Measurements from ENCODE around the gene FOS.

FOS gene

DNA sequence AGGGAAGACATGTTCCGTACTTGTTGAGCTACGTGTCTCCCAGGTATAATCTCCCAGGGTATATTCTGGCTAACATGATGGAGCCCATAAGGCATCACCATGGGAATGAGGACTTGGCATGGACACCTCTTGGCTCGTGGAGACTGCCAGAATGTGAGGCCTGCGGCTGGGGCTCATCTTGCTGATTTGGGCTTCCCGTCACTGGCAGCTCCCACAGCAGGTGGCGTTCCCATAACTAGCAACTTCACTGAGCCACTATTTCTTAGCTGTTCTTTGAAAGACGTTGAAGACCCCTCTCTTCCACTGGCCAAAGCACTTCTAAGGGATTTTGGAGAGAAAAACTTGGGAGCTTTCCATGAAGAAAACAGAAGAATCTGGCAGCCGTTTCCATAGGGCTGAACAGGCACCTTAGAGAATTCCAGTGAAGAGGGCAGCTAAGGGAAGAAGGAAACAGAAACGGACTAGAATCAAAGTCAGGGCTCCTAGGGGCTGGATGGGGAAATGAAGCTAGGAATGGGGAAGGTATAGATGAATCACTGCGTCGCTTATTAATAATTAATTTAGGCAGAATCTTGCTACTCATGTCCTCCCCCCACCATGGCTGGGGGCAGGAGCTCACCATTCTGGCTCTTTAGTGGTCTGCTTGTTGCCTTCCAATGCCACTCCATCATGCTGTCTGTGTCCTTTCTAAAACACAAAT lies 39.7 kb upstream of the FOS start:
- no peaks in the 10 kb centered on the region for H3K27me3 ChIP-seq (replicated peaks; ENCODE audit: control insufficient read depth, insufficient read depth, low read length)
- no peak for DNase-seq (ENCODE audit: low read depth)

DNA sequence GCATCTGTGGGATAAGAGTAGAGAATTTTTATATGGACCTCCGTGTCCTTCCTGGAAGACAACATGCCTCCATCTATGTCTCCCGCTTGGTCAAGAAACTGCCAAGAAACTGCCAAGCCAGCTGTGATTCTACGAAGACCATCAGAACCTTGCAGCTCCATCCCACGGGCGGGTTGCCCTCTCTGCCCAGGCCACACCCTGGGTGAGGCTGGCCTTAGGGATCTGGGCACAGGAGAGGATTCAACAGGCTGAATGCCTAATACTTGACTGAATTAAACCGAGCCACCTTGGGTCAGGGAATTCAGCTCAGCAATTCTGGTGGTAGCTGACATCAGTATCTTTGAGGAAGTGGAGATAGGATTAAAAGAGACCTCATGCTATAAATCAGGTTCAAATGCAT lies 37.8 kb upstream of the FOS start:
- H3K9ac ChIP-seq (ENCODE audit: low read length), result no peak overlapping the region

More for the DNA sequence above, 39.7 kb upstream of the FOS start:
- no peaks in the 10 kb centered on the region for H3K9me3 ChIP-seq (ENCODE audit: control insufficient read depth, low read length)
- no peak overlapping the region for H3K4me3 ChIP-seq (ENCODE audit: low read length)
- H3K4me1 ChIP-seq (ENCODE audit: control insufficient read depth, insufficient read depth, low read length), result peaks cover 5% of the 10 kb centered on the region
- H3K9ac ChIP-seq (ENCODE audit: low read length), result no peak overlapping the region
- H3K36me3 ChIP-seq (ENCODE audit: control insufficient read depth, insufficient read depth, low read length, severe bottlenecking), result no peaks in the 10 kb centered on the region

GRCh38 chr14:75242546-75243273 lies 35.9 kb upstream of the FOS start:
- Histone ChIP-seq H3K4me3 (ENCODE audit: low read length) (peak overlapping the region; percentile 23), H3K9me3 (ENCODE audit: control insufficient read depth, low read length) (no peaks in the 10 kb centered on the region), H3K4me1 (ENCODE audit: control insufficient read depth, insufficient read depth, low read length) (peaks cover 5% of the 10 kb centered on the region), H3K9ac (ENCODE audit: low read length) (no peak overlapping the region), H3K36me3 (ENCODE audit: control insufficient read depth, insufficient read depth, low read length, severe bottlenecking) (no peaks in the 10 kb centered on the region), H3K27me3 (replicated peaks; ENCODE audit: control insufficient read depth, insufficient read depth, low read length) (no peaks in the 10 kb centered on the region)
- peak; percentile 92 for DNase-seq (ENCODE audit: low read depth)

More for the DNA sequence above, 37.8 kb upstream of the FOS start:
- no peak overlapping the region for H3K4me3 ChIP-seq (ENCODE audit: low read length)
- no peaks in the 10 kb centered on the region for H3K36me3 ChIP-seq (ENCODE audit: control insufficient read depth, insufficient read depth, low read length, severe bottlenecking)
- no peaks in the 10 kb centered on the region for H3K27me3 ChIP-seq (replicated peaks; ENCODE audit: control insufficient read depth, insufficient read depth, low read length)
- DNase-seq (ENCODE audit: low read depth), result no peak
- H3K9me3 ChIP-seq (ENCODE audit: control insufficient read depth, low read length), result no peaks in the 10 kb centered on the region
- peaks cover 5% of the 10 kb centered on the region for H3K4me1 ChIP-seq (ENCODE audit: control insufficient read depth, insufficient read depth, low read length)

DNA sequence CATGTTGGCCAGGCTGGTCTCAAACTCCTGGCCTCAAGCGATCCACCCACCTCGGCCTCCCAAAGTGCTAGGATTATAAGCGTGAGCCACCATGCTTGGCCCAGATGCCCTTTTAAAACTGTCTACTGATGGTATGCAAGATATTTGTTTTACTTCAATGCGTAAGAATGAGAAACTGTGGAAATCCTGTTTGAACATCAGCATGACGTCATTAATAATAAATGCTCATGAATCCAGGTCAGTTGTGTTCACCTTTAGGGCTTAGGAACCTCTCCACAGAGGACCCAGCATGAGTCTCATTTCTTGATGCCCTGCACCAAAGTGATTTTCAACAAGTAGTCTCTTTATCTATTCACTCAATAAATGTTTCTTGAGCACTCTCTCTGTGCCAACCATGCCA lies 34.5 kb upstream of the FOS start:
- Histone ChIP-seq H3K9ac (ENCODE audit: low read length) (no peak overlapping the region), H3K36me3 (ENCODE audit: control insufficient read depth, insufficient read depth, low read length, severe bottlenecking) (no peaks in the 10 kb centered on the region), H3K4me3 (ENCODE audit: low read length) (no peak overlapping the region), H3K4me1 (ENCODE audit: control insufficient read depth, insufficient read depth, low read length) (peaks cover 5% of the 10 kb centered on the region), H3K9me3 (ENCODE audit: control insufficient read depth, low read length) (no peaks in the 10 kb centered on the region), H3K27me3 (replicated peaks; ENCODE audit: control insufficient read depth, insufficient read depth, low read length) (no peaks in the 10 kb centered on the region)
- DNase-seq (ENCODE audit: low read depth), result no peak

DNA sequence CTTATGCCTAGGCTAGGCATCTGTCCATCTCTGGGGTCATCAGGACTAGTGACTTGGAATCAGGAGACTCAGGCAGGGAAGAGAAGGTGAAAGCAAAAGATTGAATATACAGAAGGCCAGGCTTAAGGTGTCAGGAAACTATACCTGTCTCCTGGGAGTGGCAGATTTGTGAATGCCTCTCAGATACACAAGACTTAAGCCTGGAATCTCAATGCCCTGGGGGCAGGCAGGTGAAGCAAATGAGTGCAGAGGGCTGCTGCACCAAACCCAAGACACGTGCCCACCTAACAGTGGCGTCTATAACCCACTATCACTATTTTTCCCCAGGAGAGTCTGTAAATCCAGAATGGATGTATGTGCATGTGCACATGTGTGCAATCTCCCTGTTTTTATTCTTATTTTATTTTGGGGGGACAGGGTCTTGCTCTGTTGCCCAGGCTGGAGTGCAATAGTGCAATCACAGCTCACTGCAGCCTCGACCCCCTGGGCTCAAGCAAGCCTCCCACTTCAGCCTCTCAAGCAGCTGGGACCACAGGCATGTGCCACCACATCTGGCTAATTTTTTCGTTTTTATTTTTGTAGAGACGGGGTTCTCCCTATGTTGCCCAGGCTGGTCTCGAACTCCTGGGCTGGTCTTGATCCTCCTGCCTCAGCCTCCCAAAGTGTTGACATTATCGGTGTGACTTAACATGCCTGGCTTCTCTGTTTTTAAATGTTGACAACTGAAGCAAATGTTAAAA lies 31.9 kb upstream of the FOS start:
- H3K9me3 ChIP-seq (ENCODE audit: control insufficient read depth, low read length), result no peaks in the 10 kb centered on the region
- H3K36me3 ChIP-seq (ENCODE audit: control insufficient read depth, insufficient read depth, low read length, severe bottlenecking), result no peaks in the 10 kb centered on the region
- no peak overlapping the region for H3K9ac ChIP-seq (ENCODE audit: low read length)
- no peak overlapping the region for H3K4me3 ChIP-seq (ENCODE audit: low read length)
- H3K27me3 ChIP-seq (replicated peaks; ENCODE audit: control insufficient read depth, insufficient read depth, low read length), result no peaks in the 10 kb centered on the region
- DNase-seq (ENCODE audit: low read depth), result no peak
- H3K4me1 ChIP-seq (ENCODE audit: control insufficient read depth, insufficient read depth, low read length), result peaks cover 5% of the 10 kb centered on the region

DNA sequence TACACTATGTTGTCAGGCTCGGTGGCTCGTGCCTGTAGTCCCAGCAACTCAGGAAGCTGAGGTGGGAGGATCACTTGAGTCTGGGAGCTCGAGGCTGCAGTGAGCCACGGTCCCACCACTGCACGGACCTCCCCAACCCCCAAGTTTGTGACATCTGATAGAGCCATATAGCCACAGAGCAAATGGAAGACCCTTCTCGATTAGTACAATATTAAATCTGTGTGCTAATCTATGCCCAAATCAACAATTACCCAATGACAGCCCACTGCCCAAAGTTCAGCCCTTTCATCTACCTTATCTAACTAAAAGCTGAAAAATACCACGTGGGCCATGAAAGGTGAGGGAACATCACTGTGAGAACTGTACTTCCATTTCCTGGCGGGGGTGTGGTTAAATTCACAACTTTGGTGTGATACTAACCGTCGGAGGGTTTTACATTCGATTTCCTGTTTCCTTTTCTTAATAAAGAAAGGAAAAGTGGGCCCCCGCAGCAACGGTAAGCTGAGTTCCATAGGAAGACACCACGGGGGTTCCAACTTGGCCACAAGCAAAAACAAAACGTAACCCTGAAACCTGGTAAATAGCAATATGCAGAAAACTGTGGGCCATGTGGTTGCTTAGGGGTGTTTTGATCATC lies 31.2 kb upstream of the FOS start:
- peaks cover 3% of the 10 kb centered on the region for H3K4me1 ChIP-seq (ENCODE audit: control insufficient read depth, insufficient read depth, low read length)
- no peak for DNase-seq (ENCODE audit: low read depth)
- no peaks in the 10 kb centered on the region for H3K9me3 ChIP-seq (ENCODE audit: control insufficient read depth, low read length)
- H3K4me3 ChIP-seq (ENCODE audit: low read length), result no peak overlapping the region
- H3K36me3 ChIP-seq (ENCODE audit: control insufficient read depth, insufficient read depth, low read length, severe bottlenecking), result no peaks in the 10 kb centered on the region
- H3K9ac ChIP-seq (ENCODE audit: low read length), result no peak overlapping the region
- no peaks in the 10 kb centered on the region for H3K27me3 ChIP-seq (replicated peaks; ENCODE audit: control insufficient read depth, insufficient read depth, low read length)

DNA sequence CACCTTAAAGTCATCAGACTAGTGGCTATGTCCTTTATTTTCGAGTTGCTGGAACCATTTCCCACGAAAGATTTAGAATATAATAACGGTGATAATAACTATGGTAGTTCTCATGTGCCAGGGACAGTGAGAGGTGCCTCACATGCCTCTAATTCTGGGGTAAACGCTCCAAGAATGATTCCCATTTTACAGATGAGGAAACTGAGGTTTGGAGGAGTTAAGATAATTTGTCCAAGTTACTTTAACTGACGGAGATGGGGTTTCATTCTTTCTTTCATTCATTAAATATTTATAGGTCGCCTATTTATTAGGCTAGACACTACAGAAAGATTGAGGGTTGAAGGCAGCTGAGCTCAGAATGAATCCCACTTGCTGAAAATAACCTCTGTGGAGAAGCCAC lies 30.7 kb upstream of the FOS start:
- no peaks in the 10 kb centered on the region for H3K9me3 ChIP-seq (ENCODE audit: control insufficient read depth, low read length)
- DNase-seq (ENCODE audit: low read depth), result no peak
- H3K36me3 ChIP-seq (ENCODE audit: control insufficient read depth, insufficient read depth, low read length, severe bottlenecking), result no peaks in the 10 kb centered on the region
- H3K4me3 ChIP-seq (ENCODE audit: low read length), result no peak overlapping the region
- no peaks in the 10 kb centered on the region for H3K27me3 ChIP-seq (replicated peaks; ENCODE audit: control insufficient read depth, insufficient read depth, low read length)
- no peaks in the 10 kb centered on the region for H3K4me1 ChIP-seq (ENCODE audit: control insufficient read depth, insufficient read depth, low read length)
- H3K9ac ChIP-seq (ENCODE audit: low read length), result no peak overlapping the region

GRCh38 chr14:75249251-75249957 lies 29.2 kb upstream of the FOS start:
- H3K27me3 ChIP-seq (replicated peaks; ENCODE audit: control insufficient read depth, insufficient read depth, low read length), result no peaks in the 10 kb centered on the region
- no peak overlapping the region for H3K9ac ChIP-seq (ENCODE audit: low read length)
- no peaks in the 10 kb centered on the region for H3K9me3 ChIP-seq (ENCODE audit: control insufficient read depth, low read length)
- no peaks in the 10 kb centered on the region for H3K4me1 ChIP-seq (ENCODE audit: control insufficient read depth, insufficient read depth, low read length)
- no peaks in the 10 kb centered on the region for H3K36me3 ChIP-seq (ENCODE audit: control insufficient read depth, insufficient read depth, low read length, severe bottlenecking)
- no peak for DNase-seq (ENCODE audit: low read depth)
- H3K4me3 ChIP-seq (ENCODE audit: low read length), result no peak overlapping the region

DNA sequence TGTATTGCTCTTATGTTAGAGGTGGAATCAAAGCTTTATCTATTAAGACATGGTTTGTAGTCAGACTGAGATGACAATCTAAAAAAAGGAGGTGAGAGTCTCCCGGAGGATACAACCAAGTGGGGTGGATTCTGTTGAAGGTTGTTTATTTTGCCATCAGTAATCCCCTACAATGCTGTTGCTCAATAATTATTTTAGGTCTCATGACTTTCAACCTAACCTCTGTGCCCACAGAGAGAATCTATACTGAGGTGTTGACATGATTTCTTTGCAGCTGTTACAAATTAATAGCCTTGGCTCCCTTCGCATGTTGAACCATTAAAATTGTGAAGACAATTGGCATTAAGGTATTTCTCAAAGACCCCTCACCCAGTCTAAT lies 28.7 kb upstream of the FOS start:
- no peaks in the 10 kb centered on the region for H3K36me3 ChIP-seq (ENCODE audit: control insufficient read depth, insufficient read depth, low read length, severe bottlenecking)
- DNase-seq (ENCODE audit: low read depth), result no peak
- H3K4me1 ChIP-seq (ENCODE audit: control insufficient read depth, insufficient read depth, low read length), result peaks cover 4% of the 10 kb centered on the region
- H3K9me3 ChIP-seq (ENCODE audit: control insufficient read depth, low read length), result no peaks in the 10 kb centered on the region
- H3K9ac ChIP-seq (ENCODE audit: low read length), result no peak overlapping the region
- no peak overlapping the region for H3K4me3 ChIP-seq (ENCODE audit: low read length)
- no peaks in the 10 kb centered on the region for H3K27me3 ChIP-seq (replicated peaks; ENCODE audit: control insufficient read depth, insufficient read depth, low read length)

DNA sequence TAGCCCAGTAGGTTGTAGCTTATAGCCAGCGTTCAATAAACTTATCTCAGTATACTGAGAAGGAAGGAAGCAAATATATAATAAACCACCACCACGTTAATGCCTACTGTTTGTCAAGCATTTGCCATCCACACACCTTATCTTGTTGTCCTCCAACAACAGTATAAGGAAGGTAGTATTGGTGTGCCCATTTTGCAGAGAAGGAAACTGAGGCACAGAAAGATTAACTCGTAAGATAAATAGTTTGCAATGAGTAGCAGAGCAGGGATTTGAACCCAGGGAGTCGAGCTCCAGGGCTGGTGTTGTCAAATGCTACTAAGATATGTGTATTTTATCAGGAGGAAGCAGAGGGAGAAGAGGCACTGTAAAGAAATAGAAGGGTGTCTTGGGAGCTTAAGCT lies 27.8 kb upstream of the FOS start:
- Histone ChIP-seq H3K36me3 (ENCODE audit: control insufficient read depth, insufficient read depth, low read length, severe bottlenecking) (no peaks in the 10 kb centered on the region), H3K4me1 (ENCODE audit: control insufficient read depth, insufficient read depth, low read length) (peaks cover 6% of the 10 kb centered on the region)
- no peak for DNase-seq (ENCODE audit: low read depth)

More for the DNA sequence above, 27.8 kb upstream of the FOS start:
- Histone ChIP-seq H3K4me3 (ENCODE audit: low read length) (no peak overlapping the region), H3K9me3 (ENCODE audit: control insufficient read depth, low read length) (no peaks in the 10 kb centered on the region), H3K9ac (ENCODE audit: low read length) (no peak overlapping the region), H3K27me3 (replicated peaks; ENCODE audit: control insufficient read depth, insufficient read depth, low read length) (no peaks in the 10 kb centered on the region)

Data from adipocyte (in vitro differentiated cells).